B cell (primary cell): ENCODE measurements around the gene CBX4.

Experiments used
- CTCF ChIP-seq: fragments of 200-600 bp; IDR thresholded peaks from one replicate; pipeline ENCODE4 v1.8.0; 2022; ENCODE audit warnings: antibody characterized with exemption, mild to moderate bottlenecking
- EZH2 ChIP-seq: IDR thresholded peaks from 2 replicates; pipeline ENCODE4 v1.6.1; 2012; ENCODE audit warnings: borderline replicate concordance, low read depth, mild to moderate bottlenecking, moderate library complexity, low read length; ENCODE audit not compliant: insufficient read depth, poor library complexity, severe bottlenecking

- TF ChIP-seq CTCF (no peak), EZH2 (peak; percentile 7)
Measured at GRCh38 chr17:79843474-79843815, 4.2 kb upstream of the CBX4 start.
